H1 (cell line): ENCODE data around the gene HK2. TPM values are rescaled to one million over a fixed set of nuclear protein-coding genes. Genes with fewer than 3 reads are reported as not detected.

Experiments
- BCL11A ChIP-seq, 2 experiments: IDR thresholded peaks; one replicate each; pipeline ENCODE4 v1.6.1; 2011; ENCODE audit warnings: low read depth in 2 of 2, low read length in 2 of 2, mild to moderate bottlenecking in 2 of 2
- CBX8 ChIP-seq: fragments of 300-800, 300-1000 bp; sonication (generic); IDR thresholded peaks from 2 replicates; pipeline ENCODE4 v1.7.1; 2016; ENCODE audit warnings: low read depth, low read length, borderline replicate concordance
- polyA plus RNA-seq, 7 experiments: library from polyadenylated mRNA; depleted of rRNA in 3 of 7; stranded (reverse) in 5 of 7; unstranded in 2 of 7; fragments of >200 nt in 5 of 7; fragments of 200-250 nt in 2 of 7; gene quantifications; 1 replicate in 5 of 7; 2 replicates in 1 of 7; 4 replicates in 1 of 7; pipeline versions ENCODE4 v1.2.1 to v1.2.3, GENCODE V29; 2011 to 2013; ENCODE audit warnings: missing spikeins in 2 of 7, mixed read lengths in 2 of 7
- total RNA-seq: library from RNA; stranded (reverse); fragmentation: NEBNext Ultra II Directional; extraction: Animal tissue kit (Norgen Biotek cat#: 25700); gene quantifications from 2 replicates; pipeline ENCODE4 v1.2.1, GENCODE V29; 2021
- TF ChIP-seq, protein P1 (sequence below): IDR thresholded peaks from 2 replicates; pipeline ENCODE4 v1.6.1; 2012; ENCODE audit warnings: inconsistent platforms

HK2 gene
- total and polyA plus RNA-seq, 2 of the 8 experiments (the other 6 are each of a cell fraction or from before 2014, with no cell fraction given), result 22.1 to 61.9 TPM

- TF ChIP-seq BCL11A (IDR thresholded peaks at IDR 0.05; ENCODE audit: low read depth in 2 of 2, low read length in 2 of 2) (no peak), CBX8 (no peak)
- TF ChIP-seq, protein P1, sequence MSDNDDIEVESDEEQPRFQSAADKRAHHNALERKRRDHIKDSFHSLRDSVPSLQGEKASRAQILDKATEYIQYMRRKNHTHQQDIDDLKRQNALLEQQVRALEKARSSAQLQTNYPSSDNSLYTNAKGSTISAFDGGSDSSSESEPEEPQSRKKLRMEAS, result no peak
Measured at GRCh38 chr2:74814102-74814501, 19.8 kb upstream of the HK2 start (continued).
